ENCODE data around the gene ZGLP1. TPM values are rescaled to one million over a fixed set of nuclear protein-coding genes. Genes with fewer than 3 reads are reported as not detected.

The ZGLP1 gene
- total RNA-seq, 3 donors from 2014 or later: 1.3 to 4.4 (median 3.3) TPM

DNA sequence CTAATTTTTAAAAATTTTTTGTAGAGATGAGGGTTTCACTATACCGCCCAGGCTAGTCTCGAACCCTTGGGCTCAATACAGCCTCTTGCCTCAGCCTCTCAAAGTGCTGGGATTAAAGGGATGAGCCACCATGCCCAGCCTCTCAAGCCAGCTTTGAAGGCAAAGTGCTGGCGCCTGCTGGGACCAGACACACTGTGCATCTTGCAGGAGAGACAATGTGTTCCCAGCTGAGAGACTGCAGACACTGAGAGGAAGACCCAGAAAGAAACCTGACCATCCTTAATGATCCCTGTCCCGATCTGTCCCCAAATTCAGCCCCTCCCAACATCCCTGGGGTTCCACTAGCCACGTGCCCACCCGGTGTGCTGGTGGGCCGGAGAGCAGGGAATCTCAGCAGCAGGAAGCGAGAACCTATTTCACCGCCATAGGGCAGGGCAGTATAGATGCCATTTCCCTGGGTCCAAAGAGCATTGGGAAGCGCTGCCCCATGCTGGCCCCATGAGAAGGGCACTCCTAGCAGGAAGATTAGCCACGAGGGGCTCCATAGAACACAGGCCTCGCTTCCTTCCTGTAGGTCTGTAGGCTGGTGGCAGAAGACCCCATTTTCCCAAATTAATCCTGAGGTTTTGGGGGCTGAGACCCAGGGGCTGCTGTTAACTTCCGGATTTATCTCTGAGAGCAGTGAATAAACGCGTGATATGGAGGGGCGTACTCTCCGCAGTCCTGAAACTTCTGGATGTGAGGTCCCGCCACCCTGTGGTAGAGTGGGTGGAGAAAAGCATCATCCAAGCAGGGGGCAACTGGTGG, 22.7 kb upstream of the ZGLP1 start:
- intact Hi-C loops (cut with DNase I; ENCODE audit: low total_unique reads): no loop called here
- DNase-seq (ENCODE audit: low spot score in 2 of 2): no peak
- H3K36me3 ChIP-seq: peaks cover 10% of the 10 kb centered on the region
- H3K27ac ChIP-seq: peak overlapping the region; percentile 79 to 84
- peaks cover 5 to 6% of the 10 kb centered on the region in 2 donors for H3K4me1 ChIP-seq
- peak overlapping the region; percentile 70 to 89 (median 81) for H3K4me3 ChIP-seq
- TF ChIP-seq, protein P1, sequence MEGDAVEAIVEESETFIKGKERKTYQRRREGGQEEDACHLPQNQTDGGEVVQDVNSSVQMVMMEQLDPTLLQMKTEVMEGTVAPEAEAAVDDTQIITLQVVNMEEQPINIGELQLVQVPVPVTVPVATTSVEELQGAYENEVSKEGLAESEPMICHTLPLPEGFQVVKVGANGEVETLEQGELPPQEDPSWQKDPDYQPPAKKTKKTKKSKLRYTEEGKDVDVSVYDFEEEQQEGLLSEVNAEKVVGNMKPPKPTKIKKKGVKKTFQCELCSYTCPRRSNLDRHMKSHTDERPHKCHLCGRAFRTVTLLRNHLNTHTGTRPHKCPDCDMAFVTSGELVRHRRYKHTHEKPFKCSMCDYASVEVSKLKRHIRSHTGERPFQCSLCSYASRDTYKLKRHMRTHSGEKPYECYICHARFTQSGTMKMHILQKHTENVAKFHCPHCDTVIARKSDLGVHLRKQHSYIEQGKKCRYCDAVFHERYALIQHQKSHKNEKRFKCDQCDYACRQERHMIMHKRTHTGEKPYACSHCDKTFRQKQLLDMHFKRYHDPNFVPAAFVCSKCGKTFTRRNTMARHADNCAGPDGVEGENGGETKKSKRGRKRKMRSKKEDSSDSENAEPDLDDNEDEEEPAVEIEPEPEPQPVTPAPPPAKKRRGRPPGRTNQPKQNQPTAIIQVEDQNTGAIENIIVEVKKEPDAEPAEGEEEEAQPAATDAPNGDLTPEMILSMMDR (IDR thresholded peaks at IDR 0.05): no peak
- TF ChIP-seq POLR2AphosphoS5 (IDR thresholded peaks at IDR 0.05) (no peak), POLR2A (IDR thresholded peaks at IDR 0.05) (no peak)
- H3K9me3 ChIP-seq: no peaks in the 10 kb centered on the region
- no peaks in the 10 kb centered on the region for H3K27me3 ChIP-seq

DNA sequence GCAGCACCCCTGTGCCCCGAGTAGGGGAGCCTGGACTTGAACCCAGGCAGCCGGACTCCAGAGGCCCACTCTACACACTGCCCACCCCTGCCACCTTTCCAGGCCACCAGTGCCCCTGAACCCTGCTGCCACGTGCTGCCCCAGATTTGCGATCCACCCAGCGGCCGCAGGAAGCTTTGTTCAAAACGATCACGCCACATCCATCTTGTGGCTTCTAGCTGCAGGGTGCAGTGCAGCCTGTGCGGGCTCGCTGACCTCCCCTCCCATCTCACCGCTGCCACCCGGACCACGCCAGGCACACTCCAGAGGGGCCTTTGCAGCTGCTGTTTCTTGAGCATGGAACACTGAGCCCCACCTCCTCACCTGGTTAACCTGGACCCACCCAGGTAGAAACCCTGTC, 19.9 kb upstream of the ZGLP1 start:
- no peak for DNase-seq (ENCODE audit: low spot score in 2 of 2)
- TF ChIP-seq POLR2A (IDR thresholded peaks at IDR 0.05): no peak
- TF ChIP-seq POLR2AphosphoS5 (IDR thresholded peaks at IDR 0.05): no peak
- TF ChIP-seq, protein P1 (IDR thresholded peaks at IDR 0.05): no peak
- Histone ChIP-seq H3K4me1 (peaks cover 5 to 6% of the 10 kb centered on the region in 2 donors), H3K4me3 (no peak overlapping the region), H3K36me3 (peaks cover 11% of the 10 kb centered on the region), H3K27me3 (no peaks in the 10 kb centered on the region), H3K27ac (no peak overlapping the region), H3K9me3 (no peaks in the 10 kb centered on the region)
- intact Hi-C loops (cut with DNase I; ENCODE audit: low total_unique reads): loop anchor here (5.0 kb wide), 1 partner anchor 52 kb away; no protein-coding TSS in a partner anchor

DNA sequence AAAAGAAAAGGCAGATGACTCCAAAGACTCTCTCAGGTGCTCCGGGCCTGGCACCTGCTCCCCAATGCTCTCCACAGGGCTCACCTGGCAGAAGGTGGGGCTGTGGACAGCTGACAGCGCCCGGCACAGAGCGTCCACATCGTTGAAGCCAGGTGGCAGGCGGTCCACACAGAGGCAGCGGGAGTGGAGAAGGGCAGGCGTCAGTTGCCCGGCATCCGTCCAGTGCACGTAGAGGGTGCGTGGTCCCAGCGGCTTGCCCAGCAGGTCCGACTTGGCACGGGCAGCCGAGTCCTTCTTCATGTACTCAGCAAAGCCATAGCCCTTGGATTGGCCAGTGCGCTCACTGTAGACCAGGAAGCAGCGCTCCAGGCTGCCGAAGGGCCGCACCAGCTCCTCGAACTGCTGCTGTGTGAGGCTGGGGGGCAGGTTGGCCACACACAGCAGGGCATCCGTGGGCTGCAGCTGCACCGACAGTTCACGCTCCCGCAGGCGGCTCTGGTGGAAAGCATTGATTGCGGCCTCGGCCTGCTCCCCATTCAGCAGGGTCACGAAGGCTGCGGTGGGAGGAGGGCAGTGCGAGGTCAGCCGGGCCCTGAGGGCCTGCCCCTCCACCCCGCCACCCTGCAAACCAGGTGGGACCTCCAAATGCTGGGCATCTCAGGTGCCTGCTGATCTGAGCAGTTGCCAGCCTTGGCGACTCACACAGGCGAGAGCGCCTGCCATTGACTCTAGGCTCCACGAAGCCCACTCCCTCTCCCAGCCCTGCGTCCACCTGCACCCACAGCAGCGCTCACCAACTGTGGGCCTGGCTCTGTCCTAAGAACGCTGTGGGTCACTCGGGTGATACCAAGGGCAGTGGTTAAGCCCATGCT, 19.2 kb upstream of the ZGLP1 start:
- Histone ChIP-seq H3K4me1 (peaks cover 5 to 6% of the 10 kb centered on the region in 2 donors), H3K27ac (no peak overlapping the region), H3K9me3 (no peaks in the 10 kb centered on the region), H3K27me3 (no peaks in the 10 kb centered on the region), H3K36me3 (peaks cover 11% of the 10 kb centered on the region), H3K4me3 (no peak overlapping the region)
- DNase-seq (ENCODE audit: low spot score in 2 of 2): no peak
- intact Hi-C loops (cut with DNase I; ENCODE audit: low total_unique reads): loop anchor here (5.0 kb wide), 1 partner anchor 51 kb away; no protein-coding TSS in a partner anchor
- TF ChIP-seq POLR2A (IDR thresholded peaks at IDR 0.05) (no peak), POLR2AphosphoS5 (IDR thresholded peaks at IDR 0.05) (no peak)
- TF ChIP-seq, protein P1 (IDR thresholded peaks at IDR 0.05): no peak

DNA sequence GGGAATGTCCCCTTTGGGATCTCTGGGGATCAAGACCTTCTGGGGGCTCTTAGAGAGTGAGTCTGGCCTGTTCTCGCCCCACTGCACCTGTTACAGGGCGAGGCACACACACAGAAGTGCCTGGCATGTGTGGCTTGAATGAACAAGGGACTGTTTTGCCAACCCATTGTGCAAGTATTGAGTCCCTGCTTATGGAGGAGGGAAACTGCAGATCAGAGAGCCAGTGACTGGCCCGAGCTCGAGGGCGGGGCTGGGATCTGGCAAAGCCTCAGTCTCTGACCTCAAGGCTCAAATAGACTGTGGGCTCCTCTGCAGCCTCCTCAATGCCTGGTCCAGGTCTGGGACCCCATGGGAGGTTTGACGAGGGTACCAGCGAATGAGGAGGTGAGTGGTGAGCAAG, 18.2 kb upstream of the ZGLP1 start:
- DNase-seq (ENCODE audit: low spot score in 2 of 2): no peak
- H3K36me3 ChIP-seq: peaks cover 15% of the 10 kb centered on the region
- TF ChIP-seq, protein P1 (IDR thresholded peaks at IDR 0.05): no peak

More for the DNA sequence above, 18.2 kb upstream of the ZGLP1 start:
- intact Hi-C loops (cut with DNase I; ENCODE audit: low total_unique reads): loop anchor here (5.0 kb wide), 1 partner anchor 50 kb away; no protein-coding TSS in a partner anchor
- H3K27ac ChIP-seq: no peak overlapping the region
- peaks cover 5 to 6% of the 10 kb centered on the region in 2 donors for H3K4me1 ChIP-seq
- H3K9me3 ChIP-seq: no peaks in the 10 kb centered on the region
- no peaks in the 10 kb centered on the region for H3K27me3 ChIP-seq
- H3K4me3 ChIP-seq: no peak overlapping the region

Data from breast epithelium (tissue), 4 donors.